GM19025 (cell line): Measurements from ENCODE around the gene SMIM14.
"Not testable (repeated sequence)": the region's sequence is repeated elsewhere in the genome, so short reads cannot be mapped to it uniquely, and the experiment has no call there.

Source experiments
- ATAC-seq: cut with Tn5 transposase; IDR thresholded peaks from one replicate; pipeline ENCODE4 v1.9.1; 2021; ENCODE audit warnings: mild to moderate bottlenecking, low read depth, moderate library complexity; ENCODE audit not compliant: unreplicated experiment

SMIM14 gene

DNA sequence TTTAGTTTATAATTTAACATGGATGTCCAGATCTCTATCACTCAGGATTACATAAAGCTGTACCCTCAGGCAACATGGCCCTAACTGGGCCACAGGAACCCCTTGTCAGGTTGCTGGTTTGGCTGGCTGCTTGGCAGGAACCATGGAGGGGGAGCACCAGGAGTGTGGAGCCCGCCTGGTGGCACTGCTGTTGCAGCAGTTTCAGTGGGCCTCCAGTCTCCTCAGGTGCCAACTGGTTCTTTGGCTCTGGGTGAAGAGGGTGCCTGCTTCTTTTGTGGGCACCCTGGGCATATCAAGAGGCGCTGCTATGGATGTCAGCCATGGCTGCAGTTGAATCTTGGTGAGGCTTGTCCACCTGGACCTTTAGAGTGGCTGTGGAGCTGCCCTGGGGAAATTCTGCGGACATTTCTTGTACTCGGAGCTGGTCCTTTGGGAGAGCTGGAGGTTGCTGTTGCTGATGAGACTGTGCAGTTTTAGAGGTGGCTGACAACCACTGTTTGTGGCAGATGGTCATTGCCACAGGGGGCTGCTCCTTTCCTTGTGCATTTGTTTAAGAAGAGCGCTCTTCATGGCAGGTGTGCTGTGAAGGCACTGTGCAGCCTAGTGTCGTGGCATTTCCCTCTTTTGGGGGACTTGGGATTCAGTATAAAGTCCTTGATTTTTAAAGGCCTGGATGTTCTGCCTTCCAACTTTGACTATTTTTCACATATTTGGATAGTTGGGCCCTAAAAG lies 10.3 kb upstream of the SMIM14 start:
- ATAC-seq = no peak

DNA sequence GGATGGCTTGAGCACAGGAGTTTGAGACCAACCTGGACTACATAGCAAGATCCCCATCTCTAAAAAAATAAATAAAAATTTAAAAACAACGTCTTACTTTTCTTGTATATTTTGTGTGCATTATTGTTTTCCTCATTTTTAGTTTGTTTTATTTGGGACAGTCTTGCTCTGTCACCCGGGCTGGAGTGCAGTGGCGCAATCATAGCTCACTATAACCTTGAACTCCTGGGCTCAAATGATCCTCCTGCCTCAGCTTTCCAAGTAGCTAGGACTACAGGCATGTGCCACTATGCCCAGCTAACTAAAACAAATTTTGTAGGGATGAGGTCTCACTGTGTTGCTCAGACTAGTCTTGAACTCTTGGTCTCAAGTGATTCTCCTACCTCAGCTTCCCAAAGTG lies 9.5 kb upstream of the SMIM14 start:
- no peak for ATAC-seq

DNA sequence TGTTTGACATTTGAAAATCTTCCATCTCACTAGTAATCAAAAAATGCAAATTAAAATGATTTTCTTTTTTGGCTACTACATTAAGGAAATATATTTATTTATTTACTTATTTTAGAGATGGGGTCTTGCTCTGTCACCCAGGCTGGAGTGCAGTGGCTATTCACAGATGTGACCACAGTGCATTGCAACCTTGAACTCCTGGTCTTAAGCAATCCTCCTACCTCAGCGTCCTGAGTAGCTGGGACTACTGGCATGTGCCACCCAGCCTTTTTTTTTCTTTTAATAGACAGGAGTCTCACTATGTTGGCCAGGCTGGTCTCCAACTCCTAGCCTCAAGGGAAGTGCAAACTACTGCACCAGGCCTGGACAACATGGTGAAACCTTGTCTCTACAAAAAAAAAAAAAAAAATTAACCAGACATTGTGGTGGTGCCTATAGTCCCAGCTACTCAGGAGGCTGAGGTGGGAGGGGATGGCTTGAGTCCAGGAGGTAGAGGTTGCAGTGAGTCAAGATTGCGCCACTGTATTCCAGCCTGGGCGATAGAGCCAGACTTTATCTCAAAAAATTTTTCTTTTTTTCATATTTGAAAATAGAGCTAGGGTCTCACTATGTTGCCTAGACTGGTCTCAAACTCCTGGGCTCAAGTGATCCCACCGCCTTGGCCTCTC lies 4.4 kb upstream of the SMIM14 start:
- no peak for ATAC-seq

DNA sequence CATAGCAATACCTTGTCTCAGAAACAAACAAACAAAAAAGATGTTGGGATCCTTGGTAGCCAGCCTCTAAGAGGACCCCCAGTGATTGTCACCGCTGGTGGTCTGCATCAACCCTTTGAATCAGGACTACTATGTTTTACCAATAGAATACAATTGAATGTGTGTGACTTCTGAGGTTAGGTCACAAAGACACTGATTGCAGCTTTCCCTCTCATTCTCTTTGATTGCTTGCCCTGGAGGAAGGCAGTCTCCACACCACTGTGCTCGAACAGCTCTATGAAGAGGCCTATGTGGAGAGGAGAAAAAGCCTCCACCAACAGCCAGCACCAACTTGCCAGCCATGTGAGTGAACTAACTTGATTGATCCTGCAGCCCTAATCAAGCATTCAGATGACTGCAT lies 2.8 kb upstream of the SMIM14 start:
- ATAC-seq = no peak

DNA sequence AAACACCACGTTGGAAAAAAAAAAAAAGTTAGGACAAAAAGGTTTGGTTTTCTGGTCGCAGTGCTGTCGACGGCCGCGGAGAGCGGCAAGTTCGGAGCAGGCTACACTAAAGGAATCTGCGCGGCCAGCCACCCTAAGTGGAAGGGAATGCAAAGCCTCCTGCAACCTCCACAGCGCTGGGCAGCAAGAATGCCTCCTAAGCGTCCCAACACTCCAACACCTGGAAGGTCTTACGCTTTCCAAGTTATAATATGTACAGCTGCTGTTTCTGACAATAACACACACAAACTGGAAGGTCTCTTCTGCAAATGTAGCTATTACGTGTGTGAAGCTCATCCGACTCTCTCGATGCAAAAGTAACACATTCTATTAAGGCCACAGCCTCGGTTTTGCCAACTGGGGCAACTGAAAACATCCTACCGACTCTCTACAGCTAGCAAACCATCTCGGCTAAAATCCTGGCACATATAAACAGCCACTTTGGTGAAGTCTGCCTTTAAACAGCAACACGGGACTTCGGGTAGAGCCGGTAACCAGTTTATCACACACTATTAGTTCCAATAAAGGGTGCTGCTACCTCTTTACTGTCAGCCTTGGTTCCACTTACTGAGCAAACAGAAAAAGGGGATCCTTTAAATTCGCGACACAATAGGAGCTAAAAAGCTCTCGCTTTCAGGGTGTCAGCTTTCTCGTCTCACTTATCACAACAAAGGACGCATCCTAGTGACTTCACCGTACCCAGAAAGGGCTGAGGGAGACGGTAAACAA lies 895 bp downstream of the SMIM14 start:
- ATAC-seq = no peak

DNA sequence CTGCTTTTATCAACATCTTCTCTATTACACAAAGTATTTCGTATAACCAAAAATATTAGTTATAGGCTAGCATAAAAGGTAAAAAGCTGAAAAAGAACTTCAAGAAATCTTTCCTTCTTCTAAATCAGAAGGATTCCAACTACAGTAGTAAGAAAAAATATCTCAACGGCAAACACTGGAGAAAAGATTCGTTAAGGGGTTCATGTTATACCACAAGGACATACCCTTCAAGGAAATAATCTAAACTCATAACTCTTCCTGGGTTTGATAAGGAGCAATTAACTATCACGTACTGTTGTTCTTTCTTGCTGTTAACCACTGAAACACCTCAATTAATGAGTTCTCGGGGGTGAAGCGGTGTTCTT lies 1.5 kb downstream of the SMIM14 start:
- ATAC-seq = no peak

DNA sequence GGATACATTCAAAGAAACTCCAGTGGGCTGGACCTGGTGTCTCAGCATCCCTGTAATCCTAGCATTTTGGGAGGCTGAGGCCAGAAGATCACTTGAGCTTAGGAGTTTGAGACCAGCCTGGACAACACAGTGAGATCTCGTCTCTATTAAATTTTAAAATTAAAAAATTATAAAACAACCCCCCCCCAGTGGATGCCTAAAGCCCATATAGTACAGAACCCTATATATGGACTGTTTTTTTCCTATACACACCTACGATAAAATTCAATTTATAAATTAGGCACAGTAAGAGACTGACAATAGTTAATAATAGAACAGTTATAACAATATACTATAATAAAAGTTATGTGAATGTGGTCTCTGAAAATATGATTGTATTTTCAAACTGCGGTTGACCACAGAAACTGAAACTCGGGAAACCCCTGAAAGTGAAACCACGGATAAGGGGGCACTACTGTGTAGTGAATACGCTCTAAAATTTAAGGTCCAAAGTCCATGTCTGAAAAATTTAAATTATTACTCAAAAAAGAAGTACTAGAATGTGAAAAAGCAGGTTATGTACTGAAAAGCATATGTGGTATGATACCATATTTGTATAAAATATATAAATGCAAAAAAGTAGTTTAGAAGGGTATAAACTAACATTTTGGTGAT lies 2.0 kb downstream of the SMIM14 start:
- ATAC-seq = no peak

DNA sequence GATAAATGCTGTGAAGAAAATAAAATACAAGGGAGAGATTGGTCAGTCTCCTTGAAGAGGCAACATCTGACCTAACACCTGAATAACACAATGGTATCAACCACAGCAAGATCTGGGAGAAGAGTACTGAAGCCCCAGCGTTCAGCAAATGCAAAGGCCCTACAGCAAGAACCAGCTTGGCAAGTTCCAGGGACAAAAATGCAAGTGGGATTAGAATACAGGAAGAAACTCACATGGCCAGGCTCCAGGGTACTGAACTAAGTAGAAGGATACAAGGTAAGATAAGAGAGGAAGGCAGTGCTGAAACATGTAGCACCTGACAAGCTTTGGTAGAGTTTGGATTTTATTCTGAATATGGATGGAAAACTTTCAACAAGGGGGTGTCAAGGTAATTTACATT lies 3.6 kb downstream of the SMIM14 start:
- ATAC-seq = no peak

DNA sequence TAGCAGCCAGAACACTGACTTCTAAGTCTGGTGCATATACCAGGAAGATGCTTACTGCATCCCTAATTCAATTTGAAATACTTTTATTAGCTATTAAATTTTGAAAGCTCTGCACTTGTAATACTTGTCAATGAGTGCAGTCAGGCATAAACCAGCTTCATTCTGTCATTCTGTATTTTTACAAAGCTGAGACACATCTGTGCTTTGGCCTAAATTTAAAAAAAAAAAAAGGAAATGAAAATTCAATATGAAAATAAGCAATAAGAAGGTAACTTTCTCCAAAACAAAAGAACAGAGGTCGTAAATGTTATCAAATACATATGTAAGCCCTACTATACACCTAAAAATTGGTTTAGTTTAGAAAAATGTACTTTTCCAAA lies 7.0 kb downstream of the SMIM14 start:
- peak; percentile 50 for ATAC-seq

DNA sequence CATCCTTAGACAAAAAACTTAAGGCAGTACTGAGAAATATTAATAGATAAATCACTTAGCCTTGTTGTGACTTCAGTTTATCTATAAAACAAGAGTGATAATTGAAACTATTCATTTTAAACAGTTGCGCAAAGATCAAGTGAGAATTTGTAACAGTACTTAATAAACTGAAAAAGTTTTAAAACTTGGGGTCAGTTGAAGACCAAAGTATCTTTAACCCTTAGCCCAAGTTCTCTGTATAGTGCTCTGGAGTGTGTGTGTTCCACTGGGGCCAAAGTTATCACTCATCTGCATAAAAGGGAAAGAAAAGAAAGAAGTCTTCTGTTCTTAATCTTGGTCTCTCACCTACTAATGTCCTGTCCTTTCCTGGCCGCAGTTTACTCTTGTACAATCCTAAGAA lies 11.3 kb downstream of the SMIM14 start:
- ATAC-seq = no peak

DNA sequence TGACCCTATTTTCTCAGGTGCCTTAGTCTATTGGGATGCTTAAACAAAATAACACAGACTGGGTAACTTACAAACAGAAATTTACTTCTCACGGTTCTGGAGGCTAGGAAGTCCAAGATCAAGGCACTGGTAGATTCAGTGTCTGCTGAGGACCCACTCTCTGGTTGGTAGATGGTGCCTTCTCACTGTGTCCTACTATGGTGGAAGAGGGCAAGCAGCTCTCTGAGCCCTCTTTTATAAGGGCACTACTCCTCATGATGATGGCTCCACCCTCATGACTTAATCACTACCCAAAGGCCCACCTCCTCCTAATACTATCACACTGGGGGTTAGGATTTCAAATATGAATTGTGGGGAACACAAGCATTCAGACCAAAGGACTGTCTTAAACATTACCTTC lies 11.8 kb downstream of the SMIM14 start:
- ATAC-seq = no peak

DNA sequence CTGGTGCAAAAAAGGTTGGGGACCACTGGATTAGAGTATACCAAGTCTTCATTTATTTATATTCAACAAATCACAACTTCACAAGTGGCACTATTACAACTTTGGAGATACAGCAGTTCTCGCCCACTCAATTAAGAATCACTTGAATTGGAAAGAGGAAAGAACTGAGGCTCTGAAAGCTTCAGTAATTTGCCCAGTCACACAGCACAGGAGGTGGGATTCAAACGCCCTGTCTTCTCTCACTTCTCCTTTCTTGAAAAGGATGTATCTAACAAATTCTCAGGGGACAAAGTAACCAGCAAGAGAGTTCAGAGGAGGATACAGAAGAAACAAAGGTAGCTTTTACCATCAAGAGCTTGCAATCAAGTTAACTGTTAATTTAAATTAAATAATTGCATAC lies 12.4 kb downstream of the SMIM14 start:
- peak; percentile 57 for ATAC-seq

DNA sequence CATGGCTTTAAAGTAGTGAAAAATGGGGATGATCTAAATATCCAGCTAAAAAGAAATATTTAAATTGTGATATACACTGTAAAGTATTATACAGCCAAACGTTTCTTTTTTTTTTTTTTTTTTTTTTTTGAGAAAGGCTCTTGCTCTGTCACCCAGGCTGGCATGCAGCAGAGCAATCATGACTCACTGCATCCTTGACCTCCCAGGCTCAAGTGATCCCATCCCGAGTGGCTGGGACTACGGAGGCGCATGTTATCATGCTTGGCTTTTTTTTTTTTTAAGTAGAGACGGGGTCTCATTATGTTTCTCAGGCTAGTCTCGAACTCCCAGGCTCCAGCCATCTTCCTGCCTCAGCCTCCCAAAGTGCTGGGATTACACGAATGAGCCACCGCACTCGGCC lies 17.1 kb downstream of the SMIM14 start:
- no peak for ATAC-seq

DNA sequence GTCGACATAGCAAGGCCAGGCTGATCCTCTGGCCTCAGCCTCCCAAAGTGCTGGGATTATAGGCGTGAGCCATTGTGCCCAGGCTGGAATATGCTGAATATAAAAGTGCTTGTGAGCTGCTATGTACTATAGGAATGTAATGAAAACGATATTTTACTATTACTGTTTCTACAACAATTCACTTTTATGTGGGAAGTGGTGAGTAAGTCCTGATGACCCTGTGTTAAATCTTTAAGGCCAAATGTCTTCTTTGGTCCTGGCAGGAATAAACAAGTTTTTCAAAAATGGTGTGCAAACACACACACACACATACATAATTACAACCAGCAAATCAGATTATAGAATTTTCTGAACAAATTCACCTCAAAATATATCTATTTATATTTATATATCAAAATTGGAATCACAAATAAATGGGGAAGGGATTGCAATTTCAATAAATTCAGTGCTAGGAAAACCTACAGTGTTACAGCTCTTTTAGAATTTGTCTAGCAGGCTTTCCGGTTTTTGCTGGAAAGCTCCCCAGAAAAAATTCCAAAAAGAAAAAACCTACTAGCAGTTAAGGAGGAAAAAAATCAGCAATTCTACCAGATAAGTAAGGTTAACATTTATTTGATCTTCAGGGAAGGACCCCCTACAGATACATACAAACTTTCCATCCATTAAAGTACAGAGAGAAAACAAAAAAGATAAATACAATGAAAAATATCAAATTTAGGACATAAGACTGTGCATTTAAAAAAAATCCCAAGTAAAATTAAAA lies 17.9 kb downstream of the SMIM14 start:
- no peak for ATAC-seq

DNA sequence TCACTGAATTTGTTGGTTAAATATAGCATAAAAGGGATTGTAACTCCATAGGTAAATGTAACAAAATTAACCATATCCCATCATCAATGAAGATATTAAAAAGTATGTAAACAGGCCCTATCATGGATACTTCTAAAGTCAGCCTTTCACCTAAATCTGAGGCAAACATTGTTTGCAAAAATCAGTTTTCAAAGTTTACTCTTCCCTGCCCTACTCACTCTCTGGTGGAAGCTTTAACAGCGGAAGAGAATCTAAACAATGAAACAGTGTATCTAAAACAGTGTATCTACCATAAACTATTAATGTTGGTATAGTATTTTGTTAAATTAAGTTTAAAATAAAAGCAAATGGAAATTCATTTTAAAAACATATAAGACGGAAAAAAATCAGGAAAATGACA lies 21.1 kb downstream of the SMIM14 start:
- no peak for ATAC-seq

DNA sequence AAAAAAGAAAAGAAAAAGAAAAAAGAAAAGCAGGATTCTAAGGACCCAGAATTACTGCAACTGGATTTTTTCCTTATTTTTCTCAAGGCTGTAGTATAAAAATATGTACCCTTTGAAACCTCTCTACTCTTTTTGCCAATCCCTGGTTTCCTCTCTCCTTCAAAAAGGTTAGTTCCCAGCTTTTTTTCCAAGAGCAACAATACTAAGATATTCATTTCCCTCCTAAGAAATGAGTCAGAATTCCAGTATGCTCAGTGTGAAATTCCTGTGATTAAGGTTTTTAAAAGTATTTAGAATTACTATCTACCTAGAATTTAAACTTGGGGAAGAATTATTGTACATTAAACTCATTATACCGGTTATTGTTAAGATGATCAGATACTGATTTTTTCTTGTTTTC lies 22.0 kb downstream of the SMIM14 start:
- ATAC-seq = no peak

DNA sequence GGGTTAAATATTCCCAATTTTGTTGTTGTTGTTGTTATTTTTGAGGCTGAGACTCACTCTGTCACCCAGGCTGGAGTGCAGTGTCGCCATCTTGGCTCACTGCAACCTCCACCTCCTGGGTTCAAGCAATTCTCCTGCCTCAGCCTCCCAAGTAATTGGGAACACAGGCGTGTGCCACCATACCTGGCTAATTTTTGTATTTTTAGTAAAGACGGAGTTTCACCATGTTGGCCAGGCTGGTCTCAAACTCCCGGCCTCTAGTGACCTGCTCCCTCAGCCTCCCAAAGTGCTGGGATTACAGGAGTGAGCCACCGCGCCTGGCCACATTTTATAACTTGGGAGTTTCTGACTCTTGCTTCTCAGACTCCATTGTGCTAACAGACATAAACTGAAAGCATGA lies 22.6 kb downstream of the SMIM14 start:
- ATAC-seq = not testable (repeated sequence)

DNA sequence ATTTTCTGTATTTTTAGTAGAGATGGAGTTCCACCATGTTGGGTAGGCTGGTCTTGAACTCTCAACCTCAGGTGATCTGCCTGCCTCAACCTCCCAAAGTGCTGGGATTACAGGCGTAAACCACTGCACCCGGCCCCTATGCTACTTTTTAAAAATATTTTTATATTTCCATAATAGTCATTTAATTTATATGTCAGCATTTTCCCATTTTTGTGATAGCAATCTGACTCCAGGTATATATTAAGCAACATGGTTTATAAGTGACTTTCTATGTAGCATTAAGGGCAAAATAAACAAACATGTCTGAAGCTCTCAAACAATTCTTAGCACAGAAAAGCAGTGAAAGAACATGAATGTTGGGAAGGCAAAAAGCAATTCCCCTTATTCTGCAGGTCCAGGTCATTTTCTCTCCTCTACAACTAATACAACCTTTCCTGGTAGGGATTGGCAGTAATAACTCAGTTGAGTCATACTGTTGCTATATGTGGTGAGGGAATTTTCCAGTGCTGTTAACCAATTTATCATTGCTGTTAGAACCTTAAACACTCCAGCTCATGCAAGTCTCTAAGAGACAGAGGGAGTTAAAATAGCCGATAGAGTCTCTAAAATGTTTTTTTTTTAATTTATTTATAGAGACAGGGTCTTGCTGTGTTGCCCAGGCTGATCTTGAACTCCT lies 24.0 kb downstream of the SMIM14 start:
- no peak for ATAC-seq

DNA sequence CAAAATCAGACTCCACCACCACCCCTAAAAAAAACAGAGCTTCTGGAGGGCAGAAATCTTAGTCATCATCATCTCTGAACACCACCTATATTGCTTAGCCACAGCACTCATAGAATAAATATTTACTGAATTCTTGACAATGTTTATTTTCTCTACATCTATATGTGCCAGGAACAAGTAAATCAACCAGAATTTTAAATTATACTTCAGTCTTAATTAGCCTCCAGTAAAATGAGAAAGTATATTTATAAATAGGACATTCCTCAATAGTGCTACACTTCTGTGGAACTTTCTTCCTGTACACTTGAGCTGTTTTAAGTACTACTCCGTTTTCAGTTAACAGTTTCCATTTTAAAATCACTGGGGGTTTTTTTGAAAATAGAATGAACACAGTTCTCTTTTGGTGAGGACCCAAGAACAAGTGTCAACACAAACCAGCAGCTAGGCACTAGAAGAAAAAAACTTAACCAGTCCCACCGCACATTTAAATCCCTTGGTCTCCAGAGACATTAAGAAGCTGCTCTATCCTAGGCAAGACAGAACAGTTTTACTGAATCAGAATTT lies 25.5 kb downstream of the SMIM14 start:
- ATAC-seq = no peak

DNA sequence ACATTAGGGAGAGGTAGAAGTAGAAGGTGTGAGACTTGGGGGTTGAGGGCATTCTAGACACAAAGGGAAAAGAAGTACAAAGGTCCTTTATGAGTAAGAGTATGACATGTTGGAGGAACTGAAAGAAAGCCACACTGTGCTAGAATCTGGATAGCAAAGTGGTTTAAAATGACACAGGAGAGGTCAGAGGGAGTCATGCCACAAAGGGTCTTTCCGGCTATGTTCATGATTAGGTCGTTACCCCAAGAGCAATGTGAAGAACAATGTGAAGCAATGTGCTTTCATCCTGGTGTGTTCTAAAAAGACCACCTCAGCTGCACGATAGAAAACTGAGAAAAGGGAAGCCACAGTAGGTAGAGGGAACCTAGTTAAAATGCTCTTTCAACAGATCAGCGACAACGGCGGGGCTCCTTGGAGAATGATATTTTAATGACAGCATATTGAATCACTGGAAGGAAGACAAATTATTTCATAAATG lies 29.2 kb downstream of the SMIM14 start:
- peak; percentile 90 for ATAC-seq
